GM19467 (cell line): ENCODE data around the gene MAML3.

ENCODE experiments used
- ATAC-seq: cut with Tn5 transposase; IDR thresholded peaks from one replicate; pipeline ENCODE4 v1.9.1; 2021; ENCODE audit warnings: mild to moderate bottlenecking, moderate library complexity; ENCODE audit not compliant: unreplicated experiment

Gene MAML3

GRCh38 chr4:139907001-139907809, 246.8 kb downstream of the MAML3 start:
- ATAC-seq, result no peak

DNA sequence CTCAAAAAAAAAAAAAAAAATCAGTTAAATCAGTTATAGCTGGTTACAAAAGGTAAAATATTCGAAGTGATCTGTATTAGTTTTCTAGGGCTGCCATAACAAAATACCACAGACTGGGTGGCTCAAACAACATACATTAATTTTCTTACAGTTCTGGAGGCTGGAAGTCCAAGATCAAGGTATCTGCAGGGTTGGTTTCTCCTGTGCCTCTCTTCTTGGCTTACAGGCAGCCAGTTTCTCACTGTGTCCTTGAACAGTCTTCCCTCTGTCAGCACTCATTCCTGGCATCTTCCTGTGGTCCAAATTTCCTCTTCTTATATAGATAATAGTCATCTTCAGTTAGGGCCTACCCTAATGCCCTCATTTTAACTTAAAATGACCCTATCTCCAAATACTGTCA, 248.5 kb downstream of the MAML3 start:
- ATAC-seq, result no peak

DNA sequence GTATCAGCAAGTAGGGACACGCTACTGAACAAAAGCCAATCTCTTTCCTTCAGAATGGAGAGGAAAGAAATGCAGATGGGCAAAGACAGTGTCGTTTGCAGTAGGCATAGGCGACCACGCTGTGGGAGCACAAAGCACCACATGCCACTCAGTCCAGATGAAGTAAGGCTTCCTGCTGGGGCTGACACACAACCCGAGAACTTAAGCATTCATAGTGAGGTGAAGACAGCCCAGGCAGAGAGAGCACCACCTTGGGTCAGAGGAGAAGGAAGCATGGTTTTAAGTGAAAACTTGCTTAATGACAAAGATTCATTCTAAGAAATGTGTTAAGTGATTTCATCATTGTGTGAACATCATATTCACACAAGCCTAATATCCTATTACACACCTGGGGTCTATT, 249.6 kb downstream of the MAML3 start:
- ATAC-seq, result no peak

- no peak for ATAC-seq
These were observed 250.1 kb downstream of the MAML3 start for GRCh38 chr4:139903845-139904244.

GRCh38 chr4:139902321-139903320, 251.4 kb downstream of the MAML3 start:
- no peak for ATAC-seq

- ATAC-seq, result no peak
These were observed 252.3 kb downstream of the MAML3 start for GRCh38 chr4:139901531-139902320.

- no peak for ATAC-seq
These were observed 253.0 kb downstream of the MAML3 start for GRCh38 chr4:139900964-139901376.

- no peak for ATAC-seq
These were observed 254.6 kb downstream of the MAML3 start for GRCh38 chr4:139899346-139899745.

- no peak for ATAC-seq
These were observed 255.7 kb downstream of the MAML3 start for GRCh38 chr4:139898293-139898692.

GRCh38 chr4:139896091-139896604, 257.8 kb downstream of the MAML3 start:
- ATAC-seq, result no peak

DNA sequence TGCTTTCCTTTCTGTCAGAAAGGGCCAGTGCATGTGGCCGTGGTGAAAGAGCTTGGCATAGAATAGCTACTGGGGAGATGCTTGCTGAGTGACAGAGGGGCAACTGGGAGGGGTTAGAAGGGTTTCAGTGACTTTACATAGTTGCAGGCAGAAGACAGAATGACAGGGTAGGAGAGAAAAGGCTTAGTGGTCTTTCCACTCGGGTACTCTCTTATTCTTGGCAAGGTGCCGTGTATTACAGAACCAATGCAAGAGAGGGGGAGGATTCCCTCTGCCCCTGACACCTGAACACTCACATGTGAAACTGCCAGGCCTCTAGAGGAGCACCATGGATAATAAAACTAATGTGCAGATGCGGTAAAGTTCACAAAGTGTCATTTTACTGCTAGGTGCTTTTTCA, 260.2 kb downstream of the MAML3 start:
- ATAC-seq, result no peak

- no peak for ATAC-seq
These were observed 260.8 kb downstream of the MAML3 start for GRCh38 chr4:139892973-139893736.

- no peak for ATAC-seq
These were observed 263.2 kb downstream of the MAML3 start for GRCh38 chr4:139890816-139891215.

DNA sequence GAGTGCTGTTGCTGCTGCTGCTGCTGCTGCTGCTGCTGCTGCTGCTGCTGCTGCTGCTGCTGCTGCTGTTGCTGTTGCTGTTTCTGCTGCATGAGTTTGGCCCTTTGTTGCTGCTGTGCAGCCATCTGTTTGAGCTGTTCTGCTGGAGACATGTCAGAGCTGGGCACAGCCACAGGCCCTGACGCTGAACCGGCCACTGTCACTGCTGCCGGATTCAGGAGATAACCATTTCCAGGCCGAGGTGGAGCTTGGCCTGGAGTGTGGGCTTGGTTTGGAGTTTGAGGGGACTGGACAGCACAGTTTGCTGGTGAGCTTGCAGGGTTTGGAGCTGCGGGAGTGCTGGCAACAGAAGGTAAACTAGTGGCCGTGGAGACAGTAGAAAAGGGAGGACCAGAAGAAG, 264.1 kb downstream of the MAML3 start:
- no peak for ATAC-seq

DNA sequence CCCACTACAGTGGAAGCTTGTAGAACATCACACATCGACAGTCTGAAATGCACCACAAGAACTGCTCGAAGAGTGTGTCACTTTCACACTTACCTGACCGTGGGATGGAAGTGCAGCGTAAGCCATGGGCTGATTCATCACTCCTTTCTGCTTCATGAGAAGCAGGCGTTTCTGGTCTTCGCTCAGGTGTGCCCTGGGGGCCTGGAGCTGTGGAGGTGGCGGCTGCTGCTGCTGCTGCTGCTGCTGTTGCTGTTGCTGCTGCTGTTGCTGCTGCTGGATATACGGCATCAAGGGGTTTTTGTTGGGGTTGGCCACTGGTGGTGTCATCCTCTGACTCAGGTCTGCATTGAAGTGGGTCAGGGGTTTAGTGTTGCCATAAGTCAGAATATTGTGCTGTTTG, 264.7 kb downstream of the MAML3 start:
- no peak for ATAC-seq

DNA sequence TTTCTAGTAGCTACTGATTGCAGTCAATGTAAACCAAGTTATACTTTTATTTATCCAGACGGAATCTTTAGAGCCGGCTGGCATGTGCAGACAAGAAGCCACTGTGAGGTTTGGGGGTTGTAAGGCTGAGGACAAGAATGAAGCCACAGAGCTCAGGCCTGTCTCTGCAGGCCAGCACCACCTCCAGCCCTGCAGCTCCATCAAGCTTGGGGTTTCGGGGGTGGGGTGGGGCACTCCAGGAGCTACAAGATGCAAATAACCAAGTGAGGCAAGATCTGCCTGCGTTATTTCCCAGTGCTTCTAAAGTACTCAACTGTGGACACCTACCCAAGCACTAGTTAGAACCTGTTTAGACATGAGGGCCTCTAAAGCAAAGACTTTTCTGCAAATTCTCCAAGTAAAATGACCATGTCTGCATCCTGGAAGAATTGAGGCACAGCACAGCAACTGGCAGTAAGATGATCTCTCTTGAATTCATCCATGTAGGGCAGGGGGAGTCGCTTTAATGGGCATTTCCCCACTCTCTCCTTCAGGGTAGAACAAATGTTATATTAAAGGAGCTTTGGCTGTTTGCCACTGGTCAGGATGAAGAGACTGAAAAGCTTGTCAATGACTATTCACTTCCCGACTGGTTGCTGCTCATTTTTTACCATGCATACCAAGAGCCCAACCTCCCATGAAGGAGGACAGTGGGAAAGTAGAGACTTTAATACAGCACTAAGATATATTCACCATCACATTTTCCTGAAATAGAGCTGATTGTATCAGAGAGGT, 265.8 kb downstream of the MAML3 start:
- ATAC-seq, result no peak

DNA sequence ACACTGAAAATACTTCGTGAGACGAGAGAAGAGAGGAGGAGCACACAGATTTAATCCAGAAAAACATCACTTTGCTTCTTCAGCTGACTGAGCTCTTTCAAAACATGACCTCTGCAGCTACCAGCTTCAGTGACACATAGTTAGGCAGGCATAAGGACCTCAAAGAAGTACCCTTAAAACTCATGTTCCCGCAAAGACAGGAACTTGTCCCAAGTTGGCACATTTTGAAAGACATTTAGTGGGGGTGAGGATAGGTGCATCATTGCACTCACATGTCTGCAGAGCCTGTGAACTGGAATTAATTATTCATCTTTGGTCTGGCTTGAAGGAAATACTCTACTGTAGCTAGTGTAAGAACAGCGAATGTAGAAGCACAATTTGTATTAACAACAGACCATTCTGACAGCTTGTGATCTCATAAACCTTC, 266.6 kb downstream of the MAML3 start:
- no peak for ATAC-seq

DNA sequence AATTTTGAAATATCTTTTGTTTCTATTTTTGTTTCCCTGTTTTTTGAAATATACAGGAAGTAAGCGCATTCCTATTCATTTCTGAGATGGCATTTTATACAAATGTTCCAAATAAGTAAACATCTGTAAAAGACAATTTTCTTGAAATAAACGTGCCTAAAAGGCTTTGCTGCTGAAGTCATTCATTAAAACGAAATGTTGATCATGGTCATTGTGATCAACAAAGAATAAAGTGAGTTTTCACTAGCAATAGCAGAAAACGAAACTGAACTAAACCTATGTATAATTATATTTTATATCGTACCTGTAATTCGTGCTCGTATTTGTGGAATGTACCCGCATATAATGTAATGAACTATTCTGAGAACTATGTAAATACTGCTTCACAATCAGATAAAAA, 267.2 kb downstream of the MAML3 start:
- ATAC-seq, result no peak

GRCh38 chr4:139884438-139884837, 269.5 kb downstream of the MAML3 start:
- ATAC-seq, result no peak
